Stimulated activated naive B cell treated with anti-CD40 and anti-IgM and Interleukin-4, amounts not matched to agents 10 μg/mL and 1 μg/mL and 100 μg/mL, for 72 hours (primary cell): Measurements from ENCODE around the gene INAVA.

Experiments used
- ATAC-seq, 2 donors: fragments of 150-1000 bp; cut with Tn5 transposase; replicated peaks; 2 replicates each; pipeline ENCODE4 v1.10.0; 2021; ENCODE audit warnings: moderate library complexity in 1 of 2
- DNase-seq: peaks from one replicate; pipeline ENCODE4 v3.0.0; 2021
- H3K27ac Mint-ChIP-seq: one replicate; pipeline ENCODE4 v1.8.0; 2022; ENCODE audit warnings: mild to moderate bottlenecking, mixed read lengths
- H3K27me3 Mint-ChIP-seq, 2 donors: one replicate each; pipeline ENCODE4 v1.8.0; 2022; ENCODE audit warnings: mixed read lengths in 2 of 2
- H3K36me3 Mint-ChIP-seq, 2 donors: one replicate each; pipeline ENCODE4 v1.8.0; 2022; ENCODE audit warnings: mixed read lengths in 2 of 2, mild to moderate bottlenecking in 1 of 2
- H3K4me1 Mint-ChIP-seq, 2 donors: one replicate each; pipeline ENCODE4 v1.8.0; 2022; ENCODE audit warnings: mixed read lengths in 2 of 2, mild to moderate bottlenecking in 1 of 2
- H3K4me3 Mint-ChIP-seq, 2 donors: one replicate each; pipeline ENCODE4 v1.8.0; 2022; ENCODE audit warnings: mild to moderate bottlenecking in 2 of 2, mixed read lengths in 2 of 2, moderate library complexity in 1 of 2
- H3K9me3 Mint-ChIP-seq, 2 donors: one replicate each; pipeline ENCODE4 v1.8.0; 2022; ENCODE audit warnings: mixed read lengths in 2 of 2, mild to moderate bottlenecking in 1 of 2

INAVA gene, protein sequence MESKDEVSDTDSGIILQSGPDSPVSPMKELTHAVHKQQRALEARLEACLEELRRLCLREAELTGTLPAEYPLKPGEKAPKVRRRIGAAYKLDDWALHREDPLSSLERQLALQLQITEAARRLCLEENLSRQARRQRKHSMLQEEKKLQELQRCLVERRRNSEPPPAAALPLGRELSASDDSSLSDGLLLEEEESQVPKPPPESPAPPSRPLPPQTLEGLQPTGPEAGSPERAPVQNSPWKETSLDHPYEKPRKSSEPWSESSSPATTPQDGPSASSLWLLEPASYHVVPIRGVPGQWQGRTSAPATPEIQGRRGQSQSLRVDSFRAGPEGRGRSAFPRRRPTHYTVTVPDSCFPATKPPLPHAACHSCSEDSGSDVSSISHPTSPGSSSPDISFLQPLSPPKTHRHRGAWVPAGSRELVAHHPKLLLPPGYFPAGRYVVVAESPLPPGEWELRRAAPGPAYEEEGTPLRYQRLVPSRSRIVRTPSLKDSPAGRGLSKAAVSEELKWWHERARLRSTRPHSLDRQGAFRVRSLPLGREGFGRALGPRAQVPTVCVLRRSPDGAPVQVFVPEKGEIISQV

DNA sequence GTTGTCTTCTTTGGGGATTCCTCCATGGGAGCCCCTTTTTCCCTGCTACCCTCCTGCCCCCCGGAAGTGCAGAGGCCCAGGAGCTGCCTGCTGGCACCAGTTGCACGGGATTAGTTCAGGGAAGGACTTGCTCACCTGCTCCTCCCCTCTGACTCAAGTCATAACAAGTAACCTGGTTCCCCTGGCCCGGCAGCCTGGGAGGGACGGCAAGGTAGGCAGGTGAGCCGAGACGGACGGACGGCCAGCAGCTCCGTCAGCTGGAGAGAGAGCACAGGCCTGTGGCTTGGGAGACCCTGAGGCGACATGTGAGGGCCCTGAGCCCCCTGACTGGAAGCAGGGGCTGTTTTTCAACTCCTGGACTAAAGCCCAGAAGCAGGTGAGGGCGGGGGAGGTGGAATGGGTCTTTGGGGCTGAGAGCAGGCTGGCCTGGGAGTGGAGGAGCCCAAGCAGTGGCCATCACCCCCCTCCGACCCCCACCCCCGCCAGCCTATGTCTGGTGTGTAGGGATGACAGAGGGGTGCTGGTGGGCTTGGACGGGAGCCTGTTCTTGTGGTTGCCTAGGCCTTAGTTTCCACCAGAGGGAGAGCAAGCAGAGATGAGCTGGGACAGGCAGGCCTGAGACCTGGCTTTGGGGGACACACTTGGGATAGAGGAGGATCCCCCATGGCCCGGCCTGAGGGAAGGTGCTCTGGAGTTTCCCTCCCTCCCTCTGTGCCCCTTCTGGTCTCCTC, at the start of gene INAVA:
Gene INAVA (plus strand): TSS at position 189 of the 731 bp plus-strand sequence. CDS start 3,501 bp downstream, outside the sequence.
- H3K27ac Mint-ChIP-seq = no peak within 1 kb of the TSS
- H3K9me3 Mint-ChIP-seq = no peaks in the 10 kb centered on the region
- no peaks in the 10 kb centered on the region for H3K36me3 Mint-ChIP-seq
- ATAC-seq (no peak), DNase-seq (no peak)
- H3K4me1 Mint-ChIP-seq = peaks cover 22 to 40% of the 10 kb centered on the region in 2 donors
- no peak within 1 kb of the TSS for H3K4me3 Mint-ChIP-seq
- H3K27me3 Mint-ChIP-seq = peaks cover 48 to 80% of the 10 kb centered on the region in 2 donors

DNA sequence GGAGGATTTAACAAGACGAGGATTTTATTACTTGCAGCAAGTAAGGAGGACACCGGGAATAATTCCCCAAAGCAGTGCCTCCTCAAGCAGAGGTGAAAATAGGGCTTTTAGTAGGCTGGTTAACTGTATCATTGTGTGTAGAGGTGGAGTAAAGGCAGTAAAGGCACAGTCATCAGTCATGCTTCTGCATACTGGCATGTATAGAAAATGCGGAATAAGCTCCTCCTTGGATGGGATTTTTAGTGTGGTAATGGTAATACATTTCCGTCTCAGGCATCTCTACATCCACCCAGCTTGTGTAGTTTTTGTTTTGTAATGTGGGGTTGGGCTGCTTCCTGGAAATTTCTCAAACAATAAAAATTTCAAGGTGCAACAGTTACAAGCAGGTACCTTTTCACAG, 49.3 kb upstream of the INAVA start:
- Mint-ChIP-seq H3K4me3 (no peak overlapping the region), H3K4me1 (no peaks in the 10 kb centered on the region), H3K9me3 (no peaks in the 10 kb centered on the region), H3K36me3 (no peaks in the 10 kb centered on the region), H3K27ac (no peak overlapping the region), H3K27me3 (peaks cover 0 to 8% of the 10 kb centered on the region in 2 donors)
- DNase-seq (no peak), ATAC-seq (no peak)

DNA sequence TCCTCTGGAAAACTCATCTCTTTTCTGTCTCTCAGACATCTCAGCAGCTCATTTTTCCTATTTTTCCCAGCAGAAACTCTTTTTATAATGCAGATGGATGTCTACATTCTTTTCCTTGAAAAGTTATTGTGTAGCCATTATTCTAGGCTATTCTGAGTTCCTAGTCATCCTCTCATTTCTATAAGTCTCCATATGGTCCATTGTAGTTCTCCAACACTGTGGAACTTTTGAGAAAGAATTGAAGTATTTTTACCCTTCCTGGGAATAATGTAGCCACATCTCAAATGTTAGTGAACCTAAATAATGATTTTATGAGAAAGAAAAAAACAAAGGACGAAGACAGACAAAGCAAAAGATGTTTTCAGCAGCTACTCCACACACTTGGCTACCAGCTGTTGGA, 48.3 kb upstream of the INAVA start:
- no peak for ATAC-seq
- Mint-ChIP-seq H3K4me1 (no peaks in the 10 kb centered on the region), H3K27me3 (peaks cover 0 to 12% of the 10 kb centered on the region in 2 donors), H3K27ac (no peak overlapping the region), H3K36me3 (no peaks in the 10 kb centered on the region), H3K9me3 (no peaks in the 10 kb centered on the region), H3K4me3 (no peak overlapping the region)
- no peak for DNase-seq

DNA sequence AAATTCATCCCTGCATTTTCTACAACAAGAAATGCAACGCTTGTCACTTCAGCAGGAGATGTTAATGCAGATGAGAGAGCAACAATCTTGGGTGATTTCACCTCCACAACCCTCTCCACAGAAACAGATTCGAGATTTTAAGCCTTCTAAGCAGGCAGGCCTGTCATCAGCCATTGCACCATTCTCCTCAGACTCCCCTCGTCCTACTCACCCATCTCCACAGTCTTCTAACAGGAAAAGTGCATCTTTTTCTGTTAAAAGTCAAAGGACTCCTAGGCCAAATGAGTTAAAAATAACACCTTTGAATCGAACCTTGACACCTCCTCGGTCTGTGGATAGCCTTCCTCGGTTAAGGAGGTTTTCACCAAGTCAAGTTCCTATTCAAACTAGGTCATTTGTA, 45.3 kb upstream of the INAVA start:
- ATAC-seq (no peak), DNase-seq (no peak)
- no peak overlapping the region for H3K4me3 Mint-ChIP-seq
- H3K9me3 Mint-ChIP-seq = no peaks in the 10 kb centered on the region
- H3K27ac Mint-ChIP-seq = no peak overlapping the region
- H3K27me3 Mint-ChIP-seq = peaks cover 0 to 18% of the 10 kb centered on the region in 2 donors
- no peaks in the 10 kb centered on the region for H3K4me1 Mint-ChIP-seq
- H3K36me3 Mint-ChIP-seq = peaks cover 0 to 1% of the 10 kb centered on the region in 2 donors

- Mint-ChIP-seq H3K4me1 (no peaks in the 10 kb centered on the region), H3K27ac (no peak overlapping the region), H3K27me3 (peaks cover 0 to 18% of the 10 kb centered on the region in 2 donors), H3K9me3 (no peaks in the 10 kb centered on the region), H3K4me3 (no peak overlapping the region), H3K36me3 (peaks cover 0 to 1% of the 10 kb centered on the region in 2 donors)
- ATAC-seq (no peak), DNase-seq (no peak)
These were observed 44.1 kb upstream of the INAVA start for GRCh38 chr1:200850554-200850953.

DNA sequence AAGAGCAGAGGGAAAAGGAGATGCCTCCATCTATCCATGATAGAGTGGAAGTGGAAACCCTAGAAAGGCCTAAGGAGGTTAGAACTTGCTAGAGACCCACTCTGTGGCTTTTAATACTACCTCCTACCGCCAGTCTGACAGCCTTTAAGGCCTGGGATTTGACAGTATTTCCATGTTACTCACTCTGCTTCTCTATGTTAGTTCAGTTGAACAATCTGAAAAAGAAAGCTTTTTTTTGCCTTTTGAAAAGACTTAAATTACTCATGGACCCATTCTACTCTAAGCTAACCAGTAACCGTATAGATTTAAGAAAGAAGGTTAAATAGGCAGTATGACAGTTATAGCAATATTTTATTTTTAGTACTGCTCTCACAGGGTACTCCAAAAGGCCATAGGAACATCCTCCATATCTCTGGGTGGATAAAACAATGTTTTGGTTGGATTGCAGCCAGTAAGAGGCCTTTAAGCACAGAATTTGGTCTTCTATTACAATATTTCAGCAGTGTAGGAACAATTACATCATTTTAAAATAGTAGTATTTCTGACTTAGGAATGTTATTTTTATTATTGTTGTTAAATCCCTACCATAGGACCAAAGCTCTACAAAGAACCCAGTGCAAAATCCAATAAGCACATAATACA, 37.9 kb upstream of the INAVA start:
- Mint-ChIP-seq H3K9me3 (no peaks in the 10 kb centered on the region), H3K27ac (no peak overlapping the region), H3K4me3 (no peak overlapping the region), H3K36me3 (peaks cover 0 to 1% of the 10 kb centered on the region in 2 donors), H3K27me3 (peaks cover 0 to 5% of the 10 kb centered on the region in 2 donors), H3K4me1 (no peaks in the 10 kb centered on the region)
- ATAC-seq = no peak
- no peak for DNase-seq

DNA sequence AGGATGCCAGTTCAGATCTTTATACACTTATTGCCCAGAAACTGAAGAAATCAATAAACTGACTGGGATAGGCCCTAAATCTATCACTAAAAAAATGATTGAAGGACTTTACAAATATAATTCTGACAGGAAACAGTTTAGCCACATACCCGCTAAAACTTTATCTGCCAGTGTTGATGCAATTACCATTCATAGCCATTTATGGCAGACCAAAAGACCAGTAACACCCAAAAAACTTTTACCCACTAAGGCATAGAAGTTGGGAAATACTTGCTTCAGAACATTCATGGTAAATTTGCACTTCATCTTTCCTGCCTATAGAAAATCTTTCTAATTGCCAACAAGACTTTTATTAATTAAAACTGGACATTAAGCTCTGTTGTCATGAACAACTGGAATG, 36.9 kb upstream of the INAVA start:
- ATAC-seq (no peak), DNase-seq (no peak)
- Mint-ChIP-seq H3K9me3 (no peaks in the 10 kb centered on the region), H3K27me3 (peaks cover 0 to 5% of the 10 kb centered on the region in 2 donors), H3K27ac (no peak overlapping the region), H3K4me1 (peaks cover 5 to 6% of the 10 kb centered on the region in 2 donors), H3K36me3 (no peaks in the 10 kb centered on the region), H3K4me3 (no peak overlapping the region)

DNA sequence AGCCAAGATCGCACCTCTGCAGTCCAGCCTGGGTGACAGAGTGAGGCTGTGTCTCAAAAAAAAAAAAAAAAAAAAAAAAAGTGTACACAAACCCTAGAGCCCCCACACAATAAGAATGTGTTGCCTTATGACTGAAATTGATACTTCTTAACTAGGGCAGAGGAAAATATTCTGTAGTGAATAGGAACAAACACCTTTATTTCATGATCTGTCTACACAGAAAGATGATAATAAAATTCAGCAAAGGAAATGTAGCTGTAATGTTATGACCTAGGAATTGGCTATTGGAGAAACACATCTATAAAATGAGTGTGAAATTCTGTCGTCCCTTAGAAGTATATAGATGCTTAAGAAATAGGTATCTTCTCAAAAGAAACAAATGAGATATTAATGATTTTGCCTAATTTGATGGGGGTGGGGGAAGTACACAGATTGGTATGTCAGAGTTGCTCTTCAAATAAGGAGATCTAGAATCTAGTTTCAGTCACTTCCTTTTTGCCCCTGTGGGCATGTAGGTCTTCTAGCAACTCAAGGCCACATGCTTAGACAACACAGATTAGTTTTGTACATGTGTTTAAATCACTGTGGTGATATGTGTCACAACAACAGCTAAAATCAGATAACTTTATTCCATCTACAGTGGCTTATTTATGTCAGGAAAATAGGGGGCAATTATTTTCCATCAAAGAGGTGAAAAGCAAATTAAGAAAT, 32.6 kb upstream of the INAVA start:
- ATAC-seq (peak; percentile 53 to 63), DNase-seq (no peak)
- H3K27ac Mint-ChIP-seq = no peak overlapping the region
- H3K27me3 Mint-ChIP-seq = peaks cover 0 to 2% of the 10 kb centered on the region in 2 donors
- H3K4me1 Mint-ChIP-seq = peaks cover 13 to 15% of the 10 kb centered on the region in 2 donors
- H3K9me3 Mint-ChIP-seq = no peaks in the 10 kb centered on the region
- no peaks in the 10 kb centered on the region for H3K36me3 Mint-ChIP-seq
- no peak overlapping the region for H3K4me3 Mint-ChIP-seq

GRCh38 chr1:200862713-200863415, 31.8 kb upstream of the INAVA start:
- no peaks in the 10 kb centered on the region for H3K9me3 Mint-ChIP-seq
- no peak overlapping the region for H3K4me3 Mint-ChIP-seq
- no peaks in the 10 kb centered on the region for H3K36me3 Mint-ChIP-seq
- peaks cover 18 to 20% of the 10 kb centered on the region in 2 donors for H3K4me1 Mint-ChIP-seq
- DNase-seq (no peak), ATAC-seq (no peak)
- no peak overlapping the region for H3K27ac Mint-ChIP-seq
- peaks cover 0 to 7% of the 10 kb centered on the region in 2 donors for H3K27me3 Mint-ChIP-seq

DNA sequence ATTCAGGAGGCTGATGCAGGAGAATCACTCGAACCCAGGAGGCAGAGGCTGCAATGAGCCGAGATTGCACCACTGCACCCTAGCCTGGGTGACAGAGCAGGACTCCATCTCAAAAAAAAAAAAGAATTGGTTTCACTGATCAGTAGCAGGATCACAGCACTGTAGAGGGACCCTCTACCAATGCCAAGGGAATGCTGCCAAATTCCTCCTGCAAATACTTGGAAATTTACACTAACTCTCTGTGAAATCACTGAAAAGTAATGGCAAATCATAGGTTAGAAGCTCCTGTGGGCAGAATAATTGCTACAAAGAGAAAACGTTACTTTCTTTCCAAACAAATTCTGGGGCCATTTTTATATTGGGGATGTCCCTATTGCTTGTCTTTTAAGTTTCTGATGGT, 28.6 kb upstream of the INAVA start:
- ATAC-seq (no peak), DNase-seq (no peak)
- H3K9me3 Mint-ChIP-seq = no peaks in the 10 kb centered on the region
- no peak overlapping the region for H3K4me3 Mint-ChIP-seq
- H3K36me3 Mint-ChIP-seq = no peaks in the 10 kb centered on the region
- peaks cover 0 to 13% of the 10 kb centered on the region in 2 donors for H3K27me3 Mint-ChIP-seq
- H3K4me1 Mint-ChIP-seq = peaks cover 27 to 29% of the 10 kb centered on the region in 2 donors
- no peak overlapping the region for H3K27ac Mint-ChIP-seq

- DNase-seq (peak; percentile 71), ATAC-seq (peak; percentile 88 to 91)
- Mint-ChIP-seq H3K4me1 (peaks cover 27 to 29% of the 10 kb centered on the region in 2 donors), H3K27me3 (peaks cover 0 to 17% of the 10 kb centered on the region in 2 donors), H3K9me3 (no peaks in the 10 kb centered on the region), H3K4me3 (no peak overlapping the region), H3K36me3 (no peaks in the 10 kb centered on the region), H3K27ac (no peak overlapping the region)
These were observed 28.2 kb upstream of the INAVA start for GRCh38 chr1:200866521-200866920.

DNA sequence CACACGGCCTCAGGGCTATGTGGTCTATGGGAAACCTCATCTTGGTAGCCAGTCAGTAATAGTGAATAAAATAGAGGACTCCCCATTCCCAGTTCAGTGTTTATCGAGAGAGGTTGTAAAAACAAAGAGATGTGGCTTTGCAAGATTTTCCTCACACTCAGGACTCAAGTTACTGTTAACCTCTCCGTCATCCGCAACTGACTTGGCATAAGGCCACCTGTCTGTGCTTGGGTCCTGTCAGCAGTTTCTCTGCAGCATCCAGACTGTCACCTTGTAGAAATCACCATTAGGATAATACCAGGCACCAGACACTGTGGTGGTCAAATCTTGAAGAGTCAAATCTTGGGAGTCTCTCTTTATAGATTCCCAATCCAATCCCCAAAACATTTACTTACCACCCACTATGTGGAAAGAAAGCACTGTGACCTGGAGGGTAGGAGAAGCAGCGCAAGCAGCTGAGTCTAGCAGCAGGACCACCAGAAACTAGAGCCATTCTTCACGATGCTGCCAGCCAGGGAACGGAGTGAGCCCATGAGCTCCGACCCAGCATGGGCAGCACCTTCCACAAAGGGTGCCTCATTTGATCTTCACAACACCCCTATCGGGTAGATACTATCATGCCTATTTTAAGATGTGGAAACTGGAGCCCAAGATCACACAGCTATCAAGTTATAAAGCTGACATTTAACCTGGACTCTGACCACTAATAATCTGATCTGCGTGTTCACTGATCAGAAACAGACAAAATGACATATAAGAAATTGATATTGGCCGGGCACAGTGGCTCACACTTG, 27.5 kb upstream of the INAVA start:
- Mint-ChIP-seq H3K9me3 (no peaks in the 10 kb centered on the region), H3K4me1 (peaks cover 24 to 25% of the 10 kb centered on the region in 2 donors), H3K4me3 (no peak overlapping the region), H3K36me3 (no peaks in the 10 kb centered on the region), H3K27ac (no peak overlapping the region), H3K27me3 (peaks cover 5 to 24% of the 10 kb centered on the region in 2 donors)
- ATAC-seq (no peak), DNase-seq (no peak)

- Mint-ChIP-seq H3K4me3 (peak overlapping the region in 1 of 2 donors; percentile 20), H3K27ac (peak overlapping the region; percentile 72), H3K9me3 (no peaks in the 10 kb centered on the region), H3K4me1 (peaks cover 25 to 31% of the 10 kb centered on the region in 2 donors), H3K27me3 (peaks cover 17 to 38% of the 10 kb centered on the region in 2 donors), H3K36me3 (no peaks in the 10 kb centered on the region)
- ATAC-seq = no peak
- no peak for DNase-seq
These were observed 25.3 kb upstream of the INAVA start for GRCh38 chr1:200869376-200869752.
